HL-60 (cell line): ENCODE data around the gene RB1.

Experiments
- DNase-seq, 2 experiments: peaks; one replicate each; pipeline ENCODE4 v3.0.0-alpha.2; 2010 to 2020; ENCODE audit warnings: low read depth in 1 of 2, low spot score in 1 of 2
- H3K27ac ChIP-seq: fragments of 250-450 bp; sonication (Bioruptor Pico); replicated peaks from 2 replicates; pipeline ENCODE4 v1.5.1; 2020; ENCODE audit warnings: mild to moderate bottlenecking, moderate library complexity
- H3K27me3 ChIP-seq: fragments of 250-450 bp; sonication (Bioruptor Pico); 2 replicates; pipeline ENCODE4 v1.5.1; 2021; ENCODE audit warnings: mild to moderate bottlenecking, moderate library complexity; ENCODE audit not compliant: insufficient read depth, poor library complexity, severe bottlenecking
- H3K4me3 ChIP-seq: replicated peaks from 2 replicates; pipeline ENCODE4 v1.5.1; 2011; ENCODE audit warnings: mild to moderate bottlenecking, control low read depth, low read length; ENCODE audit not compliant: insufficient read depth
- CTCF ChIP-seq: IDR thresholded peaks from one replicate; pipeline ENCODE4 v1.5.1; 2011; ENCODE audit warnings: low read length, control low read depth, inconsistent platforms; ENCODE audit not compliant: insufficient read depth
- GABPA ChIP-seq: IDR thresholded peaks from 2 replicates; pipeline ENCODE4 v1.6.1; 2012; ENCODE audit warnings: low read depth
- POLR2AphosphoS5 ChIP-seq: IDR thresholded peaks from 2 replicates; pipeline ENCODE4 v1.6.1; 2012; ENCODE audit warnings: low read depth
- REST ChIP-seq: IDR thresholded peaks from 2 replicates; pipeline ENCODE4 v1.6.1; 2012; ENCODE audit warnings: low read depth; ENCODE audit not compliant: insufficient replicate concordance
- SPI1 ChIP-seq: IDR thresholded peaks from 2 replicates; pipeline ENCODE4 v1.6.1; 2012; ENCODE audit warnings: low read depth, mild to moderate bottlenecking, borderline replicate concordance

The RB1 gene

DNA sequence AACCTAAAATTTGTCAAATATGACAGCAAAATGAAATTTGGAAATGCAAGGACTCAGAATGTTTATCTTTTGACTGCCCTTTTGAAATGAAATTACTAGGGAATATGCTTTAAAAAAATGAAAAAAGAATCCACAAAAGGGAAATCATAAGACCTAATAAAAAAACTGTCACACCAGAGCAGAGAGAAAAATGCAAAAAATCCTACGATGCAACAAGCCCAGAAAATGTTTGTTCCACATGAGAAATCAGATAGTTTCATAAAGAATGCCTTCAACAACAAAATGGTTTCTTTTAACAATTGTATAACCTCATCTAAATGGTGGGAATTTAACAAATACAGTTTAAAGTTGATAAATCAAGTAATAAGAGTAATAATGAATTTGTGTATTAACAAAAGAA, 101.4 kb downstream of the RB1 start:
- DNase-seq = no peak
- H3K27ac ChIP-seq = no peak overlapping the region

DNA sequence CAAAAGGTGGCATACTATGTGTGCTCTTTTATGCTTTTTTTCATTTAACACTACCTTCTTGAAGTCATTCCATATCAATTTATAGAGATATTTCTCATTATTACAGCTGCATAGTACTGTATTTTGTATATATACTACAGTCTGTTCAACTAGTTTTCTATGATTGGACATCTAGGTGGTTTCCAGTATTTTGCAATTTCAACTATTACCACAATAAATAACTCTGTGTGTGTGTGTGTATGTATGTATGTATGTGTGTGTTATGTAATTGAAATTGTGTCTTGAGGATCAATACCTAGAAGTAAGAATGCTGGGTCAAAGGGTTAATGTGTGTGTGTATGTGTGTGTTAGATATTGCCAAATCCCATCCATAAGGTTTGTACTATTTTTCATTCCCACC, 102.3 kb downstream of the RB1 start:
- no peak for TF ChIP-seq REST
- TF ChIP-seq CTCF = no peak
- no peak for TF ChIP-seq POLR2AphosphoS5
- TF ChIP-seq GABPA = no peak
- no peak for TF ChIP-seq SPI1
- no peaks in the 10 kb centered on the region for H3K27me3 ChIP-seq
- H3K27ac ChIP-seq = no peak overlapping the region
- H3K4me3 ChIP-seq = no peak overlapping the region
- no peak for DNase-seq

More for the DNA sequence above, 101.4 kb downstream of the RB1 start:
- Histone ChIP-seq H3K4me3 (no peak overlapping the region), H3K27me3 (no peaks in the 10 kb centered on the region)
- TF ChIP-seq CTCF (no peak), REST (no peak), GABPA (no peak), SPI1 (no peak), POLR2AphosphoS5 (no peak)

- TF ChIP-seq SPI1 = no peak
- TF ChIP-seq CTCF = no peak
- no peak for TF ChIP-seq REST
- no peak for TF ChIP-seq POLR2AphosphoS5
- no peak for TF ChIP-seq GABPA
- no peaks in the 10 kb centered on the region for H3K27me3 ChIP-seq
- H3K27ac ChIP-seq = no peak overlapping the region
- no peak for DNase-seq
- H3K4me3 ChIP-seq = no peak overlapping the region
Measured at GRCh38 chr13:48410199-48410598, 106.6 kb downstream of the RB1 start.
